ENCODE measurements around the gene BCAS4.

DNA sequence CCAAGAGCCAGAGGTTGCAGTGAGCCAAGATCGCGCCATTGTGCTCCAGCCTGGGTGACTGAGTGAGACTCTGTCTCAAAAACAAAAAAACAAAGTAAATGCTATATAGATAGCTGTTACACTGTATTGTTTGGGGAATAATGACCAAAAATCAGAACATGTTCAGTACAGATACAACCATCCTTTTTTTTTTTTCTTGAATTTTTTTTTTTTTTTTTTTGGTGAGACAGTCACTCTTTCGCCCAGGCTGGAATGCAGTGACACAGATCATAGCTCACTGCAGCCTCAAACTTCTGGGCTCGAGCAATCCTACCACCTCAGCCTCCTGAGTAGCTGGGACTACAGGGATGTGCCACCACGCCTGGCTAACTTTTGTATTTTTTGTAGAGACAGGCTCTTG lies 63.7 kb downstream of the BCAS4 start:
- TF ChIP-seq, protein P1, sequence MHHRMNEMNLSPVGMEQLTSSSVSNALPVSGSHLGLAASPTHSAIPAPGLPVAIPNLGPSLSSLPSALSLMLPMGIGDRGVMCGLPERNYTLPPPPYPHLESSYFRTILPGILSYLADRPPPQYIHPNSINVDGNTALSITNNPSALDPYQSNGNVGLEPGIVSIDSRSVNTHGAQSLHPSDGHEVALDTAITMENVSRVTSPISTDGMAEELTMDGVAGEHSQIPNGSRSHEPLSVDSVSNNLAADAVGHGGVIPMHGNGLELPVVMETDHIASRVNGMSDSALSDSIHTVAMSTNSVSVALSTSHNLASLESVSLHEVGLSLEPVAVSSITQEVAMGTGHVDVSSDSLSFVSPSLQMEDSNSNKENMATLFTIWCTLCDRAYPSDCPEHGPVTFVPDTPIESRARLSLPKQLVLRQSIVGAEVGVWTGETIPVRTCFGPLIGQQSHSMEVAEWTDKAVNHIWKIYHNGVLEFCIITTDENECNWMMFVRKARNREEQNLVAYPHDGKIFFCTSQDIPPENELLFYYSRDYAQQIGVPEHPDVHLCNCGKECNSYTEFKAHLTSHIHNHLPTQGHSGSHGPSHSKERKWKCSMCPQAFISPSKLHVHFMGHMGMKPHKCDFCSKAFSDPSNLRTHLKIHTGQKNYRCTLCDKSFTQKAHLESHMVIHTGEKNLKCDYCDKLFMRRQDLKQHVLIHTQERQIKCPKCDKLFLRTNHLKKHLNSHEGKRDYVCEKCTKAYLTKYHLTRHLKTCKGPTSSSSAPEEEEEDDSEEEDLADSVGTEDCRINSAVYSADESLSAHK (tag by site-specific recombination; IDR thresholded peaks at IDR 0.05): no peak
- TF ChIP-seq ZNF155 (tag by site-specific recombination; IDR thresholded peaks at IDR 0.05): no peak
- TF ChIP-seq, protein P2, sequence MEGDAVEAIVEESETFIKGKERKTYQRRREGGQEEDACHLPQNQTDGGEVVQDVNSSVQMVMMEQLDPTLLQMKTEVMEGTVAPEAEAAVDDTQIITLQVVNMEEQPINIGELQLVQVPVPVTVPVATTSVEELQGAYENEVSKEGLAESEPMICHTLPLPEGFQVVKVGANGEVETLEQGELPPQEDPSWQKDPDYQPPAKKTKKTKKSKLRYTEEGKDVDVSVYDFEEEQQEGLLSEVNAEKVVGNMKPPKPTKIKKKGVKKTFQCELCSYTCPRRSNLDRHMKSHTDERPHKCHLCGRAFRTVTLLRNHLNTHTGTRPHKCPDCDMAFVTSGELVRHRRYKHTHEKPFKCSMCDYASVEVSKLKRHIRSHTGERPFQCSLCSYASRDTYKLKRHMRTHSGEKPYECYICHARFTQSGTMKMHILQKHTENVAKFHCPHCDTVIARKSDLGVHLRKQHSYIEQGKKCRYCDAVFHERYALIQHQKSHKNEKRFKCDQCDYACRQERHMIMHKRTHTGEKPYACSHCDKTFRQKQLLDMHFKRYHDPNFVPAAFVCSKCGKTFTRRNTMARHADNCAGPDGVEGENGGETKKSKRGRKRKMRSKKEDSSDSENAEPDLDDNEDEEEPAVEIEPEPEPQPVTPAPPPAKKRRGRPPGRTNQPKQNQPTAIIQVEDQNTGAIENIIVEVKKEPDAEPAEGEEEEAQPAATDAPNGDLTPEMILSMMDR (tag by site-specific recombination; IDR thresholded peaks at IDR 0.05): no peak
- TF ChIP-seq KLF16 (tag by site-specific recombination; IDR thresholded peaks at IDR 0.05): no peak
